ENCODE measurements around the gene APBA1. TPM values are rescaled to one million over a fixed set of nuclear protein-coding genes. Genes with fewer than 3 reads are reported as not detected.

Gene APBA1
- polyA plus RNA-seq, 3 donors, result 1.6 TPM; not detected in 2

GRCh38 chr9:69412741-69413150 lies 259.4 kb downstream of the APBA1 start:
- Histone ChIP-seq H3K9ac (ENCODE audit: insufficient read depth, low read length, poor library complexity, severe bottlenecking) (no peak overlapping the region), H3K36me3 (replicated peaks in 1 of 2; ENCODE audit: control insufficient read depth in 1 of 2, insufficient read depth in 2 of 2, low read length in 2 of 2) (no peaks in the 10 kb centered on the region), H2AFZ (ENCODE audit: insufficient read depth, low read depth, low read length, poor library complexity, severe bottlenecking) (no peak overlapping the region), H3K4me3 (replicated peaks in 1 of 3; ENCODE audit: low read depth in 2 of 3, low read length in 3 of 3) (no peak overlapping the region), H3K4me1 (ENCODE audit: control insufficient read depth in 1 of 2, insufficient read depth in 2 of 2, low read length in 2 of 2) (no peaks in the 10 kb centered on the region), H4K20me1 (ENCODE audit: insufficient read depth, low read length) (no peaks in the 10 kb centered on the region), H3K27me3 (ENCODE audit: control insufficient read depth in 2 of 2, insufficient read depth in 2 of 2, low read length in 2 of 2) (peaks cover 0 to 10% of the 10 kb centered on the region in 2 donors), H3K27ac (ENCODE audit: low read depth in 1 of 2, low read length in 2 of 2) (no peak overlapping the region), H3K79me2 (ENCODE audit: insufficient read depth, low read length) (no peaks in the 10 kb centered on the region), H3K4me2 (replicated peaks; ENCODE audit: extremely low read depth, low read length, poor library complexity, severe bottlenecking) (no peak overlapping the region), H3K9me3 (replicated peaks in 1 of 2; ENCODE audit: control insufficient read depth in 1 of 2, insufficient read depth in 1 of 2, low read length in 2 of 2) (no peaks in the 10 kb centered on the region)
- intact Hi-C loops (cut with micrococcal nuclease), result no loop called here
- Mint-ChIP-seq H3K4me3 (no peak overlapping the region), H3K27ac (no peak overlapping the region), H3K36me3 (no peaks in the 10 kb centered on the region), H3K9me3 (no peaks in the 10 kb centered on the region), H3K4me1 (no peaks in the 10 kb centered on the region), H3K27me3 (ENCODE audit: low read depth in 3 of 3) (peaks cover 11 to 18% (median 13%) of the 10 kb centered on the region in 3 donors)
- DNase-seq, result no peak
- 51% methylated on average over 20 of the region's 20 CpGs for WGBS (ENCODE audit: insufficient coverage)
- peak; percentile 26 for TF ChIP-seq CTCF (IDR thresholded peaks at IDR 0.05)

DNA sequence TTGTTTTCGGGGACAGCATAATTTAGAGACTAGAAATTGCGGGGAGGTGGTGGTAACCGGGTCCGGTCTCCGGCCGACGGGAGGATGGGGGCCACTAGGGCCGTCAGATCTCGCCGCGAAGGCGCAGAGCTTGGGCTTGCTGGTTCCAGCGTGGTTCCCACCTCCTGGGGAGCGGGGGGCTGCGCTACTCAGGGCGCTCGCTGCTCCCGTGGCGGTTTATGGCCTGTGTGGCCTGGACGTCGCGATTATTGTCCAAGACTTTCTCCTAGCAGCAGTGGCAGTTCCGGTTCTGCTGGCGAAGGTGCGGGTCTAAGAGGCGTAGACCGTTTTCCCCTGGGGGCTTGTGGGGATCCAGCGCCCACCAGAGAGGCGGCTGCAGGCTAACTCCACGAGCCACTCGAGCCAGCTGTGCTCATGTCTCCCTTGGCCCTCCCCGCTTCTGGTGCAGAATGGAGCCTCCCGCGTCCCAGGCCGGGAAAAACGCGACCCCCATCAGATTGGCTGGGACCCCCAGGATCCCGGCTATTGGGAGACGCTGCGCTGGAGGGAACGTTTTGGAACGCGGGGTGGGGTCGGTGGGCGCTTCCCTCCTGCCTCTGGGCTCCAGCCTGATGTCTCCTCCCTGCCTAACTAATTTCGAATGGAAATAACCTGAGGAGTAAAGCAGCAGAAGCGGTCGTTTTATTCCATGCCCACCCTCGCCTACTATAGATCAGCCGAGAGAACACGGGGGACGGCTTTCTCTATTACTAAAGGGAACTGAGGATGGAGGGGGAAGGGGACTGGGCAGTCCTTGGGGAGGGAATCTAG lies 260.0 kb downstream of the APBA1 start:
- no peaks in the 10 kb centered on the region for H3K9me3 Mint-ChIP-seq
- H3K36me3 Mint-ChIP-seq, result no peaks in the 10 kb centered on the region
- no peak for TF ChIP-seq CTCF (IDR thresholded peaks at IDR 0.05)
- Histone ChIP-seq H3K4me1 (ENCODE audit: control insufficient read depth in 1 of 2, insufficient read depth in 2 of 2, low read length in 2 of 2) (no peaks in the 10 kb centered on the region), H3K4me3 (replicated peaks in 1 of 3; ENCODE audit: low read depth in 2 of 3, low read length in 3 of 3) (no peak overlapping the region), H3K9ac (ENCODE audit: insufficient read depth, low read length, poor library complexity, severe bottlenecking) (no peak overlapping the region), H4K20me1 (ENCODE audit: insufficient read depth, low read length) (no peaks in the 10 kb centered on the region), H3K27ac (ENCODE audit: low read depth in 1 of 2, low read length in 2 of 2) (no peak overlapping the region), H3K36me3 (replicated peaks in 1 of 2; ENCODE audit: control insufficient read depth in 1 of 2, insufficient read depth in 2 of 2, low read length in 2 of 2) (no peaks in the 10 kb centered on the region), H3K79me2 (ENCODE audit: insufficient read depth, low read length) (no peaks in the 10 kb centered on the region), H3K27me3 (ENCODE audit: control insufficient read depth in 2 of 2, insufficient read depth in 2 of 2, low read length in 2 of 2) (peaks cover 0 to 10% of the 10 kb centered on the region in 2 donors), H3K9me3 (replicated peaks in 1 of 2; ENCODE audit: control insufficient read depth in 1 of 2, insufficient read depth in 1 of 2, low read length in 2 of 2) (no peaks in the 10 kb centered on the region), H3K4me2 (replicated peaks; ENCODE audit: extremely low read depth, low read length, poor library complexity, severe bottlenecking) (no peak overlapping the region), H2AFZ (ENCODE audit: insufficient read depth, low read depth, low read length, poor library complexity, severe bottlenecking) (no peak overlapping the region)
- peaks cover 11 to 18% (median 13%) of the 10 kb centered on the region in 3 donors for H3K27me3 Mint-ChIP-seq (ENCODE audit: low read depth in 3 of 3)
- no peaks in the 10 kb centered on the region for H3K4me1 Mint-ChIP-seq
- intact Hi-C loops (cut with micrococcal nuclease), result no loop called here
- H3K4me3 Mint-ChIP-seq, result no peak overlapping the region
- WGBS (ENCODE audit: insufficient coverage), result 75% methylated on average over 43 of the region's 52 CpGs
- no peak overlapping the region for H3K27ac Mint-ChIP-seq
- DNase-seq, result no peak
